Activated naive CD4-positive, alpha-beta T cell treated with Interleukin-2 at 50 U/mL for 16 hours (primary cell): ENCODE results near the gene TFEB.

Experiments
- DNase-seq: peaks from one replicate; pipeline ENCODE4 v3.0.0-alpha.2; 2020

Gene TFEB

GRCh38 chr6:41648070-41648585 lies 87.3 kb downstream of the TFEB start:
- DNase-seq, result no peak

GRCh38 chr6:41647061-41647511 lies 88.3 kb downstream of the TFEB start:
- no peak for DNase-seq

GRCh38 chr6:41646026-41646795 lies 89.2 kb downstream of the TFEB start:
- DNase-seq, result no peak

- no peak for DNase-seq
These were observed 90.3 kb downstream of the TFEB start for GRCh38 chr6:41645007-41645618.

- DNase-seq, result no peak
These were observed 91.0 kb downstream of the TFEB start for GRCh38 chr6:41644297-41644879.

- DNase-seq, result no peak
These were observed 91.5 kb downstream of the TFEB start for GRCh38 chr6:41643899-41644269.

GRCh38 chr6:41642960-41643898 lies 92.2 kb downstream of the TFEB start:
- no peak for DNase-seq

- no peak for DNase-seq
These were observed 93.1 kb downstream of the TFEB start for GRCh38 chr6:41642090-41642959.

- DNase-seq, result no peak
These were observed 94.0 kb downstream of the TFEB start for GRCh38 chr6:41641352-41641925.

GRCh38 chr6:41640426-41640825 lies 95.0 kb downstream of the TFEB start:
- DNase-seq, result no peak

GRCh38 chr6:41639809-41640371 lies 95.5 kb downstream of the TFEB start:
- no peak for DNase-seq

GRCh38 chr6:41638935-41639808 lies 96.2 kb downstream of the TFEB start:
- DNase-seq, result no peak

GRCh38 chr6:41638002-41638934 lies 97.1 kb downstream of the TFEB start, which contains the start of gene MDFI:
MDFI (plus strand) TSS chr6:41638468; CDS start chr6:41638750, 282 bp downstream.
- DNase-seq, result no peak

- no peak for DNase-seq
These were observed 98.0 kb downstream of the TFEB start for GRCh38 chr6:41637194-41638001.

- DNase-seq, result no peak
These were observed 98.6 kb downstream of the TFEB start for GRCh38 chr6:41636833-41637193.

- no peak for DNase-seq
These were observed 100.0 kb downstream of the TFEB start for GRCh38 chr6:41635365-41635764.

- DNase-seq, result no peak
These were observed 100.8 kb downstream of the TFEB start for GRCh38 chr6:41634657-41635056.
